Measurements from ENCODE around the gene NINJ2.

- TF ChIP-seq POLR2AphosphoS5 (IDR thresholded peaks at IDR 0.05) (no peak), EP300 (IDR thresholded peaks at IDR 0.05) (no peak)
Measured at GRCh38 chr12:544142-544541, 119.1 kb downstream of the NINJ2 start.

Measured in gastroesophageal sphincter (tissue), 2 donors.